Nephron progenitor cell (in vitro differentiated cells): ENCODE data around the gene HTR3D.

Source experiments
- DNase-seq: peaks from one replicate; pipeline ENCODE4 v3.0.0; 2021
- H3K27ac Mint-ChIP-seq: 2 replicates; pipeline ENCODE4 v1.8.0; 2021; ENCODE audit warnings: mild to moderate bottlenecking, moderate library complexity, mixed read lengths
- H3K27me3 Mint-ChIP-seq: 2 replicates; pipeline ENCODE4 v1.8.0; 2021; ENCODE audit warnings: mild to moderate bottlenecking, low read depth, mixed read lengths; ENCODE audit not compliant: poor library complexity
- H3K36me3 Mint-ChIP-seq: 2 replicates; pipeline ENCODE4 v1.8.0; 2021; ENCODE audit warnings: low read depth, mixed read lengths
- H3K4me1 Mint-ChIP-seq: 2 replicates; pipeline ENCODE4 v1.8.0; 2021; ENCODE audit warnings: mixed read lengths
- H3K4me3 Mint-ChIP-seq: 2 replicates; pipeline ENCODE4 v1.8.0; 2021; ENCODE audit warnings: mild to moderate bottlenecking, moderate library complexity, mixed read lengths
- H3K9me3 Mint-ChIP-seq: 2 replicates; pipeline ENCODE4 v1.8.0; 2021; ENCODE audit warnings: mild to moderate bottlenecking, moderate library complexity, mixed read lengths
- CTCF ChIP-seq: fragments of 200-600 bp; sonication (generic); IDR thresholded peaks from 2 replicates; pipeline ENCODE4 v1.5.0; 2021; ENCODE audit warnings: antibody characterized with exemption

The HTR3D gene, protein sequence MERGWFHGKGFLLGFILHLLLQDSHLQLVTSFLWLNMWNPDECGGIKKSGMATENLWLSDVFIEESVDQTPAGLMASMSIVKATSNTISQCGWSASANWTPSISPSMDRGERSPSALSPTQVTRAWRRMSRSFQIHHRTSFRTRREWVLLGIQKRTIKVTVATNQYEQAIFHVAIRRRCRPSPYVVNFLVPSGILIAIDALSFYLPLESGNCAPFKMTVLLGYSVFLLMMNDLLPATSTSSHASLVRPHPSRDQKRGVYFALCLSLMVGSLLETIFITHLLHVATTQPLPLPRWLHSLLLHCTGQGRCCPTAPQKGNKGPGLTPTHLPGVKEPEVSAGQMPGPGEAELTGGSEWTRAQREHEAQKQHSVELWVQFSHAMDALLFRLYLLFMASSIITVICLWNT

DNA sequence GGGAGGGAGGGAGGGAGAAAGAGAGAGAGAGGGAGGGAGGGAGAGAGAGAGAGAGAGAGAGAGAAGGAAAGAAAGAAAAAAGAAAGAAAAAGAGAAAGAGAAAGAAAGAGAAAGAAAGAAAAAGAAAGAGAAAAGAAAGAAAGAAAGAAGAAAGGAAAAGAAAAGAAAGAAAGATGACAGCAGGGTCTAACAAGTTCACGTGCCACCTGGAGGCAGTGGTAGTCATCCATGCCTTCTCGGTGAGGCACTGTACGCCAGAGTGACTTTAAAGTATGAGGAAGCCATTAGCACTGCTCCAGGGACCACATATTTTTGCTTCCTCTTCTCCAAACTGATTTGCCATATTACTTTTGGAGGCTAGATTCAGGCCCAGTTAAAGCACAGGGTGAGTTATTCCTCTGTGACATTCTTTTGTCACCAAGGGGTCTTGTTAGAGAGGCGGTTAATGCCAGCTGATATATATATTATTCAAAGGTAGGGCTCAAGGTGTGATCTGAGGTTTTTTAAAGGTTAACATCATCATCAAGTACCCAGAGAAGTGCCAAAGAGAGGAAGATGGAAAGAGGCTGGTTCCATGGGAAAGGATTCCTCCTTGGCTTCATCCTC lies at the start of gene HTR3D:
TSS of gene HTR3D (plus strand) at position 556 of the 606 bp plus-strand sequence. CDS start at position 556, 0 bp downstream.
- no peaks in the 10 kb centered on the region for H3K4me1 Mint-ChIP-seq
- no peak for TF ChIP-seq CTCF
- H3K27ac Mint-ChIP-seq = peak within 1 kb of the TSS; percentile 31
- no peaks in the 10 kb centered on the region for H3K9me3 Mint-ChIP-seq
- no peak for DNase-seq
- peaks cover 27% of the 10 kb centered on the region for H3K27me3 Mint-ChIP-seq
- no peaks in the 10 kb centered on the region for H3K36me3 Mint-ChIP-seq
- no peak within 1 kb of the TSS for H3K4me3 Mint-ChIP-seq

GRCh38 chr3:183981990-183982644 lies 49.4 kb upstream of the HTR3D start:
- no peak for DNase-seq

DNA sequence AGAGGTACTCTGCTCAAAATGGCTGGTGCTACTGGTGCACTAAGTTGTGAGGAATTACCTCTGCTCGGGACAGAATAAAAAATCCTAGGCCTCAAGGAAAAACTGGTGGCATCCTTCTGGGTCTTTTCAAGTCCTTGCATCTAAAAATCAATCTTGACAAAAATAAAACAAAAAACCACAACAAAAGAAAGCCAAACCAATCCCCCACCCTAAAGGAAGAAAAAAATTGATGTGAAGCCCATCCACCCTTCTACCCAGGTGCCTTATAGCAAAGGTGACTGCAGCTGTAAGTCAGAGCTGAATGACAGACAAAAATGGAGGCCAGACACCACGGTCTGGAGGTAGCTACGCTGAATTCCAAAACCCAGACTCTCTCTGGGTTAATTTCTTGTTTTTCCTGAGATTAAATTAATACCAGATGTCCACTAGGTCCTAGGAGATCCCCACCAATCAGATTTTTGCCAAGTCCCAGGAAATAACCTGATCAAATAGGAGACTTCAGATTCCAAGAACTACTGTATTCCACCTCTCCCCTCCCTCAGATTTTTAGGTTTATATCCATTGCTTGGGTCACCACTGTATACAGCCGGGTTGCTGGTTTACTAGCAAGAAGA lies 47.3 kb upstream of the HTR3D start:
- Mint-ChIP-seq H3K36me3 (peaks cover 61% of the 10 kb centered on the region), H3K27me3 (no peaks in the 10 kb centered on the region), H3K9me3 (no peaks in the 10 kb centered on the region), H3K4me1 (peaks cover 54% of the 10 kb centered on the region), H3K27ac (no peak overlapping the region), H3K4me3 (no peak overlapping the region)
- no peak for DNase-seq
- no peak for TF ChIP-seq CTCF

More at GRCh38 chr3:183981990-183982644, 49.4 kb upstream of the HTR3D start:
- H3K27me3 Mint-ChIP-seq = no peaks in the 10 kb centered on the region
- H3K4me1 Mint-ChIP-seq = peaks cover 53% of the 10 kb centered on the region
- no peak for TF ChIP-seq CTCF
- H3K27ac Mint-ChIP-seq = peak overlapping the region; percentile 31
- H3K4me3 Mint-ChIP-seq = no peak overlapping the region
- peaks cover 5% of the 10 kb centered on the region for H3K9me3 Mint-ChIP-seq
- peaks cover 60% of the 10 kb centered on the region for H3K36me3 Mint-ChIP-seq

- TF ChIP-seq CTCF = no peak
- no peak overlapping the region for H3K27ac Mint-ChIP-seq
- H3K27me3 Mint-ChIP-seq = no peaks in the 10 kb centered on the region
- H3K4me3 Mint-ChIP-seq = no peak overlapping the region
- H3K9me3 Mint-ChIP-seq = no peaks in the 10 kb centered on the region
- no peak for DNase-seq
- H3K4me1 Mint-ChIP-seq = peaks cover 52% of the 10 kb centered on the region
- H3K36me3 Mint-ChIP-seq = peaks cover 60% of the 10 kb centered on the region
These were observed 46.5 kb upstream of the HTR3D start for GRCh38 chr3:183984749-183985729.

DNA sequence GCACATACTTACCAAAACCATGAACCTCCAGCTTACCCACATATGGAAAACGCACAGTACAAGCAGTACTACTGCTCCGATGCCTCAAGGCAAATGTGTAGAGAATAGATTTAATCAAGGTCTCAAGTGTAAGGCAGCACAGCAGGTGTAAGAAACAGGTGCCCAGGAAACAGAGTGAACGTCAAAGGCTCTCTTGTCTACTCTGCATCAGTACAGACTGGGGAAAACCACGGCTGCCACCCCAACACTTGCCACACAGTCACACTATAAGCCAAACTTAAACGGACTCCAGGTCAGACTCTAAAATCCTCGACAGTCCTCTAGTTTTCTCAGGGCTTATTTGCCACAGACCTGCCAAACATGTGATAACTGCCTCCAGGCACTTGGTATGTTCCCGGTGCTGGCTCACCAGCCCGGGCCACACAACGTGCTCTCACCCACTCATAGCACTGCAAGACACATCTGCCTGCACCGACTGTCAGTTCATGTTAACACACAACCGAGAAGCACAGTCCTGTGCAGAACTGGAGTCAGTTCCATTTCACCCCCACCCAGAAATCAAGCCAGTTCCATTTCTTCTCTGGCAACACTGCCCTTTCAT lies 44.4 kb upstream of the HTR3D start:
- H3K27ac Mint-ChIP-seq = peak overlapping the region; percentile 21

More for the DNA sequence above, 44.4 kb upstream of the HTR3D start:
- no peak for TF ChIP-seq CTCF
- no peak overlapping the region for H3K4me3 Mint-ChIP-seq
- peaks cover 34% of the 10 kb centered on the region for H3K4me1 Mint-ChIP-seq
- DNase-seq = no peak
- H3K36me3 Mint-ChIP-seq = peaks cover 61% of the 10 kb centered on the region
- H3K9me3 Mint-ChIP-seq = no peaks in the 10 kb centered on the region
- H3K27me3 Mint-ChIP-seq = no peaks in the 10 kb centered on the region
